ENCODE measurements around the gene CAP2.
"Not testable (repeated sequence)": the region's sequence is repeated elsewhere in the genome, so short reads cannot be mapped to it uniquely, and the experiment has no call there.

CAP2 gene

GRCh38 chr6:17583811-17584210 lies 190.4 kb downstream of the CAP2 start:
- DNase-seq (ENCODE audit: low spot score): no peak

GRCh38 chr6:17584241-17584803 lies 190.9 kb downstream of the CAP2 start:
- peak; percentile 56 for DNase-seq (ENCODE audit: low spot score)

GRCh38 chr6:17585766-17586490 lies 192.5 kb downstream of the CAP2 start:
- DNase-seq (ENCODE audit: low spot score): peak; percentile 32

GRCh38 chr6:17586623-17587022 lies 193.2 kb downstream of the CAP2 start:
- not testable (repeated sequence) for DNase-seq (ENCODE audit: low spot score)

- no peak for DNase-seq (ENCODE audit: low spot score)
Measured at GRCh38 chr6:17588011-17588410, 194.6 kb downstream of the CAP2 start.

GRCh38 chr6:17589406-17590096 lies 196.2 kb downstream of the CAP2 start:
- DNase-seq (ENCODE audit: low spot score): no peak

- no peak for DNase-seq (ENCODE audit: low spot score)
Measured at GRCh38 chr6:17591287-17591686, 197.9 kb downstream of the CAP2 start.

- DNase-seq (ENCODE audit: low spot score): no peak
Measured at GRCh38 chr6:17593246-17593645, 199.9 kb downstream of the CAP2 start.

- DNase-seq (ENCODE audit: low spot score): no peak
Measured at GRCh38 chr6:17596085-17596484, 202.7 kb downstream of the CAP2 start.

GRCh38 chr6:17599877-17600526 lies 206.6 kb downstream of the CAP2 start, which contains the start of gene FAM8A1:
Gene FAM8A1 (plus strand): TSS chr6:17600302. CDS start chr6:17600410, 108 bp downstream.
- peak; percentile 94 for DNase-seq (ENCODE audit: low spot score)

- peak; percentile 61 for DNase-seq (ENCODE audit: low spot score)
Measured at GRCh38 chr6:17600527-17601385, 207.4 kb downstream of the CAP2 start.

- DNase-seq (ENCODE audit: low spot score): no peak
Measured at GRCh38 chr6:17601386-17601703, 207.9 kb downstream of the CAP2 start.

- DNase-seq (ENCODE audit: low spot score): no peak
Measured at GRCh38 chr6:17602888-17603287, 209.5 kb downstream of the CAP2 start.

GRCh38 chr6:17606606-17607005 lies 213.2 kb downstream of the CAP2 start:
- no peak for DNase-seq (ENCODE audit: low spot score)
